ENCODE results near the gene SYNGR1.
"Not testable (repeated sequence)": the region's sequence is repeated elsewhere in the genome, so short reads cannot be mapped to it uniquely, and the experiment has no call there.

SYNGR1 gene

DNA sequence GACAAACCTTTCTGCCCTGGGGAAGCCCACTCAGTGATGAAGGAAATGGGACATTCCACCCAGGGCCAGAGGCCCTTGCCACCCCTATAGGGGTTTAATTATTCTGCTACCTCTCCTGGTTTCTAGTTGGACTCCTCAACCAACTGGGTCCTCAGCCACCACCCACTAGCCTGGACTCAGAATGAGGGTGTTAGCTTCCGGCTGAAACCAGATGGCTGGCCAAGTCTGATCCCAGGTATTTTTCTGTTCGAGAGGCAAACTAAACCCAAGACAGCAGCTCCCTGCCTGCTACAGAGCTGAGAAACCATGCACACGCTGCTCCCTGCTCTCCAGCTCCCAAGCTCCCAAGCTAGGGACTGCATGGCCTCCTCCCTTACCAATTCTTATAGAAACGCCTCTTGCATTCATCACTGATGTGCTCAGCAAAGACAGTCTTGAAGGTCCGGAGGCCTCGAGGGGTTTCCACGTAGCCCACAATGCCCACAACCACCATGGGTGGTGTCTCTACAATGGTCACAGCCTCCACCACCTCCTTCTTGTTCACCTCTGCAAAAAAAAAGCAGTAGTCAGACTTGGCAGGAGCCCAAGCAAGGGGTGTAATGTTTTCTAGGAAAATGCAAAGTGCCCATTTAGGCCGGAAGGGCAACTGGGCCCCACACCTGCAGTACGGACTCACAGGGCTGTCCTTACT is 32.6 kb upstream of the SYNGR1 start:
- DNase-seq: no peak

DNA sequence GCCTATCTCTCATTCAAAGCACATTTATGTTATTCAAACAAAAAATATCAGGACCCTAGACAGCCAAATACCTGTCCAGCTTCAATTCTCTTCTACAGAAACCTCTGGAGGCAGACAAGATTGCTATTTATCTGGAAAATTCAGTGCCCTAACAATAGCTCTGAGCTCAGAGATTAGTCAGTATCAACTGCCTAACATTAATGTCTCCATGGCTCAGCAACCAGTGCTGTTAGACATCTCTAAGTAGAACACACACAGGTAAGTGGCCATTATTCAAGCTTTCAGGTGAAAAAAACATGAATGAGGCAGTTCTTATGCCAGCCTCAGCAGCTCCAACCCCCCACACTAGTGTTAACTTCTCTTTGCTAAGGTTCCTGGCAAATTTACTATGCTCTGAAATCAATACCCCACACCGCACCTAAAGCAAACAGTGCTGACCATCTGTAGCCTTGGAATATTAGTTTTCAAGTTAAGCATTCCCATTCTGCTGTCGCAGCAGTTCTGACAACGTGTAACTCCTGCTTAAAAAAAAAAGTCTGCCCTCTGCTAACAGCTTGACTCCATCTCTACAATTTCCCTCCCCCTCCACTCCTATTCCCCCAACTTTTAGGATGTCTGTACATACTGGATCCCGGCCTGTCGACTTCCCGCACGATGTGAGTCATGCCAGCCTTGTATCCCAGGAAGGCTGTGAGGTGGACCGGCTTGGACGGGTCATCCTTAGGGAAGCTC is 31.9 kb upstream of the SYNGR1 start:
- DNase-seq: no peak

DNA sequence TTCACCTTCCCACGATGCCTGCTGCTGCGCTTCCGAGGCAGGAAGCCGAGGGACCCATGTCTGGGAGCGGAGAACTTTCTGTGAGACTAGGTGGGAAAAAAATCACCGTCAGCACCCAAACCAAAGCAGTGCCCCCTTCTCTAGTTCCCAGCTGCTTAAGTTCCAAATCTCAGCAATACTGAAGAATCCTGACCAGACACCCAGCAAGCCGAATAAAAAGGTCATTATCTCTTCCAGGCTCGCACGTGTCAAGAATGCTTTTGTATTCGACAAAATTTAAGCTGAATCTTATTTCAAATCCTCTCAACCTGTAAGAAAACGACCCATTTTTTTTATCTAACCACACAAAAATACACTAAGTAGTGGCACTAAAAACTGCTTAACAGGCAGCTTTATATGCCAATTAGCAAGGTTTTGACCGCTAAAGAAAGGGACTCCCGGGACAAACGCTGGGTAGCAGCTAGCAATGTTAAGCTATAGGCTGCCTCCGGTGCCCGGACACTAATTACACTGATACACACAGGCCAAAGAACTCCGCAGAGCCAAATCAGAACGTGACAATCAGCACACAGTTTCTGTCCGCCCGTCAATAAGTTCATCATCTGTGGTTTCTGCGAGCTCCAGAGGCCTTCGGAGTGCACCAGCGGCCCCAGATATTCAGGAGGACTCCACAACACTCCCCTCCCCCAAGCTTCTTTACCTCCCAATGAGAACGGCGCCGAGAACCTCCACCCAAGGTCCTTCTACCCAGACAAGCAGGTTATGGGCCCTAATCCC is 31.1 kb upstream of the SYNGR1 start:
- no peak for DNase-seq

DNA sequence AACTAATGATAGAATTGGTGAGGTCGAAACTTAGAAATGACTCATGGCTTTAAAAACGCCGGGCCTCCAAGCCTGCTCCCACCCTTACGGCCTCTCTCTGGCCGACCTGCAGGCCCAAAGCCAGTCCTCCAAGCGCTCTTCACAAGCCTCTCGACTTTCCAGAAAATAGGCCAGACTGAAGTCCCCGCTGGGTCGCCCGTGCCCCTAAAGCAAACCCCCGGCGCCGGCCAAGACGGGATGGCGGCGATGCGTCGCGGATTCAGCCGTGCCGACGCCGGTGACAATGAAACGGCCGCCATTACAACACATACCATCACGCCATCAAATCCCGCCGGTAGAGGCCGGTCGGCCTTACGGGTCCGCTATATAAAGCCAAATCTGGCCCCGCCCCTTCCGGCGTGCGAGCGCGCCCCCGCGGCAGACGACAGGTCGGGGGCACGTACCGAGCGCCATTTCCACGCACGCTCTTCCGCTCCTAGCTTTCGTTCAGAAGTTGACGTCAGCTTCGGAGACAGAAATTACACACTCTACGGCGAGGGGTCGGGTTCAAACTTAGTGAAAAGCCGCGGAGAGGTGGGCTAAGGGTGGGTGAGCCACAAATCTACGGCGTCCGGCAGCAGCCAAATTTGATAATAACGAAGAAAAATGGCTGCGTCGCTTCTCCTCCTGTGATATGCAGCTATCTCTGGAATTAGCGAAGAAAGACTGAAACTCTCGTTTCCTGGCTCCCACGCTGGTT is 30.3 kb upstream of the SYNGR1 start, which contains the start of gene RPL3:
RPL3 (minus strand) TSS at position 340 of the 739 bp plus-strand sequence; CDS start at position 314, 26 bp downstream.
- peak; percentile 97 for DNase-seq

DNA sequence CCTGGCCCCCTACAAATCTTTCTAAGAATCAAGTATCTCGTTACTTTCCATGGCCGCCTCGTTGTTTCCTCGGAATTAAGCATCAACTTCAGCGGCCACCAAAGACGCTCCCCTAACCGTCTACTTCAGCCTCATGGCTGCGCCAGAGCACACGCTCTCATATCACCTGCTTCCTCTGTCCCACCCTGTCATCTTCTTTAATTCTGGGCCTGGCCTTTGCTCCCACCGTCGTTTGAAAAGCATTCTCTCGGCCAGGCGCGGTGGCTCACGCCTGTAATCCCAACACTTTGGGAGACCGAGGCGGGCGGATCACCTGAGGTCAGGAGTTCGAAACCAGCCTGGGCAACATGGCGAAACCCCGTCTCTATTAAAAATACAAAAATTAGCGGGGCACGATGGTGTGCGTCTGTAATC is 29.2 kb upstream of the SYNGR1 start:
- DNase-seq: not testable (repeated sequence)

DNA sequence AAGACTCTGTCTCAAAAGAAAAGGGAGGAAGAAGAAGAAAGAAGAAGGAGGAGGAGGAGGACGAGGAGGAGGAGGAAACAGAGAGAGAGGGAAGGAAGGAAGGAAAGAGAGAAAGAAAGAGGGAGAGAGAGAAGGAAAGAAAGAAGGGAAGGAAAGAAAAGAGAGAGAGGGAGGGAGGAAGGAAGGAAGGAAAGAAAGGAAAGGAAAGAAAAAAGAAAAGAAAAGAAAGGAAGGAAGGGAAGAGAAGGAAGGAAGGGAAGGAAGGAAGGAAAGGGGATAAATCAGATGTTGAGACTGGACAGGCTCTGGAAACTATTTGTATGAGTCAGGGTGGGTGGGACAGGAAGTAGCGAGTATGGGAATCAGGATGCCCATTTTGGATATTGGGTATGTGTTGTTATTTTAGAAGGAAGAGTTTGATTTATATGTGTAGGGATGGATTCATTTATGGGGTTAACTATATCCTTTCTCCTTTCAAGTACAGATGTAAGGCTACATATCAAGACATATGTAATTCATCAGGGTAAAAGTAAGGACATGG is 24.3 kb upstream of the SYNGR1 start:
- no peak for DNase-seq

DNA sequence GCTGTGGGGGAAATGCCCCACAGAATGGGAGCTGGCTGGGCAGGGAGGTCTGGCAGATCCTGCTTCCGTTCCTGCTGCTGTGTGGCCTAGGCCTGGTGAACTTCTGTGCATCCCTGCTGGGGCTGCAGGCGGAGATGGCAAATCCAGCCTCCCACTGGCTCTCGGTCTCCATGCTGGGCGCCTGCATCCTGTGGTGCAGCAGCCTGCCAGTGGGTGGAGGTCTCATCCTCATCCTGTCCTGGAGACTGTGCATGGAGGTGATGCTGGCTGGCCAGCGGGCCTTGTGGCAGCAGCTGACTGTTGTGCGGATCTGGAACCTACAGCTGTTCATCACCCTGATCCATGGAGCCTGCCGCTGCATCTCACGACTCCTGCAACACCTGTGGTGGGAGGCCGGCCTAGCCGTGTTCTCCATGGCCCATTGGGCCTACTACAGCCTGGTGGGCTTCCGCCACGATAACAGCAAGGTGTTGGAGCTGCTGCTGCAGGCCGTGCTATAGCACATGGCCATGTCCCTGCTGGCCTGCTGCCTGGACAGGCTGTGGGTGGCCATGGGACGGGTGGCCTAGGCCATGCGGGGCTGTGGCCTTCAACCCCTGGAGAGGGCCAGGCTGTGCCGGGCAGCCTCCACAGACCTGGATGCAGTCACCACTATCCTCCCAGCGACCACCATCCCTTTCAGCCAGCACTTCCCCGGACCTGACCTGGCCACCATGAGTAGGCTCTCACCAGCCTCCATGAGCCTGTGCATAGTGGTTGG is 21.6 kb upstream of the SYNGR1 start:
- DNase-seq: no peak

DNA sequence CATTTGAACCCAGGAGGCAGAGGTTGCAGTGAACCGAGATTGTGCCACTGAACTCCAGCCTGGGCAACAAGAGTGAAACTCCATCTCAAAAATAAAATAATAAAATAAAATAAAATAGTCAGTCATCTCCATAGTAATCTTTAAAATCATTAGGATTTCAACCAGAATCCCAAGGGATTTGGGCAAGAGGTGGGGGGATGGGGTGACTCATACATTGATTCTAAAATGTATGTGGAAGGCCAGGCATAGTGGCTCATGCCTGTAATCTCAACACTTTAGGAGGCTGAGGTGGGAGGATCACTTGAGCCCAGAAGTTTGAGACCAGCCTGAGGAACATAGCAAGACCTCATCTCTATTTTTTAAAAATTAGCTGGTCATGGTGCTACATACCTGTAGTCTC is 19.2 kb upstream of the SYNGR1 start:
- not testable (repeated sequence) for DNase-seq

DNA sequence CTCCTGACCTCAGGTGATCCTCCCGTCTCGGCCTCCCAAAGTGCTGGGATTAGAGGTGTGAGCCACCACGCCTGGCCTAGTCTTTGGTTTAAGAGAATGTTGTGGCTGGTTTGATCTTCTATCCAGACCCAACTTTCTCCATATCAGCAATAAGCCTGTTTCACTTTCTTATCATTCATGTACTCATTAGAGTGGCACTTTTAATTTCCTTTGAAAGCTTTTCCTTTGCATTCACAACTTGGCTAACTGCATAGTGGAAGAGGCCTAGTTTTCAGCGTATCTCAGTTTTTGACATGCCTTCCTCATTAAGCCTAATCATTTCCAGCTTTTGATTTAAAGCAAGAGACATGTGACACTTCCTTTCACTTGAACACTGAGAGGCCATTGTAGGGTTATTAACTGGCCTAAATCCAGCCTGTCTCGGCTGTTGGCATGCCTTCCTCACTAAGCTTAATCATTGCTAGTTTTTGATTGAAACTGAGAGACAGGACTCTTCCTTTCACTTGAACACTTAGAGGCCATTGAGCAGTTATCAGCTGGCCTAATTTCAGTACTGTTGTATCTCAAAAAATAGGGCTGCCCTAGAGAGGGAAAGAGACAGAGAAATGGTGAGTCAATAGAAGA is 17.2 kb upstream of the SYNGR1 start:
- DNase-seq: no peak

DNA sequence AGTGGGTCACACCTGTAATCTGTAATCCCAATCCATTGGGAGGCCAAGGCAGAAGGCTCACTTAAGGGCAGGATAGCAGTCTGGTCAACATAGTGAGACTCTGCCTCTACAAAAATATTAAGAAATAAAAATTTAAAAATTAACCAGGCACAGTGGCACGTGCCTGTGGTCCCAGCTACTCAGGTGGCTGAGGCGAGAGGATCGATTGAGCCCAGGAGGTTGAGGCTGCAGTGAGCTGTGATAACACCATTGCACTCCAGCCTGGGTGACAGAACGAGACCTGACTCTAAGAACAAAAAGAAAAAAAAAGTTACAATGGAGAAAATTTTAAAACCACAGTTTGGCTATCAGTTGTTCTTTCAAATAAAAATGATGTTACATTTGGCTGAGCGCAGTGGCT is 13.4 kb upstream of the SYNGR1 start:
- DNase-seq: no peak

DNA sequence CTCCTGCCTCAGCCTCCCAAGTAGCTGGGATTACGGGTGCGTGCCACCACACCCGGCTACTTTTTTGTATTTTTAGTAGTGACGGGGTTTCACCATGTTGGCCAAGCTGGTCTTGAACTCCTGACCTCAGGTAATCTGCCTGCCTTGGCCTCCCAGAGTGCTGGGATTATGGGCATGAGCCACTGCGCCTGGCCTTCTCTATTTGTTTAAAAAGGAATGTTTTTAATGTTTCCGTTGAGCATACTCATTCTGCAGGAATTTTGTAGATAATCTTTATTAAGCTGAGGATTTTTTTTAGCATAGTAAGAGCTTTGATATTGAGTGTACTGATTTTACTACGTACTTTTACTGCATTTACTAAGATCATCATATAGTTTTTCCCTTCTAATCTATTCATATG is 10.0 kb upstream of the SYNGR1 start:
- DNase-seq: not testable (repeated sequence)

DNA sequence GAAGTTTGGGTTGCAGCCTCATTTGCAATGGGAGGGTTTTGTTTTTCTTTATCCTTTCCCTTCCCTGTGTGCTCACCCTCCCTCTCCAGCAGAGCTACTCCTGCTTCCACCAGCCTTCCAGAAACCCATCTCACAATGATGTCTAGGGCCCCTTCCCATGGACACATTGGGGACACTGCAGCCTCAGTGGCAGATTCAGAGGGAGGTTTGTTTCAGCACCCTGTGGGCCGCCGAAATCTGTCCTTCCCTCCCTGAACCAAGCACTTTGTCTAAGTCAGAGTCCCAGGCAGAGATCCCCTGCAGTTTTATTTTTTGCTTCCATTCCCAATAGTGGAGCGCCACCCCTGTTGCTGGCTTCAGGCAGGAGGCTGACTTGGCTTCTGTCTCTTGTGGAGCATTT is 8.6 kb upstream of the SYNGR1 start:
- no peak for DNase-seq

DNA sequence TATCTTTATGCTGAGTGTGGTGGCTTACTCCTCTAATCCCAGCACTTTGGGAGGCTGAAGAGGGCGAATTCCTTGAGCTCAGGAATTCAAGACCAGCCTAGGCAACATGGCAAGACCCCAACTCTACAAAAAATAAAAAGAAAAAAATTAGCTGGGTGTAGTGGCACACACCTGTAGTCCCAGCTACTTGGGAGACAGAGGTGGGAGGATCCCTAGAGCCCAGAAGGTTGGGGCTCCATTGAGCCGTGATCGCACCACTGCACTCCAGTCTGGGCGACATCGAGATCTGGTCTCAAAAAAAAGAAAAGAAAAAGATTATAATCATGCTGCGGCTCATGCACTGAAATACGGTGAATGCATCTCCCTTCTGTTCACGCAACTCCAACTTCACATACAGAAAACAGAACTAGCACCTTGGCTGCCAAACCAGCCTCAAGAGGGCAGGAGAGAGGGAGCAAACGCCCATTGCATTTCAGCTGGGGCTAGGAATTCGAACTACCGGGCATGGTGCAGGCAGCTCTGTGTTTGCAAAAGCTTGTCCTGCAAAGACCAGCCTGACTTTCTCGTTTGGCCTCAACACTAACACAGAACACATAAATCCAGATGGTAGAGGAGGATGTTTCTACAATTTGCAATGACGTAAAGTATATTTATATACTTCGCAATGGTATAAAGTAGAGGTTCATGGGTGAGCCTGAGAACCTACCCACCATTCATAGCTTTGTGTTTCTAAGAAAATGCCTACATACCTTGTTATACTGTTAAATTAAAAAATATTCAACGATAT is 6.3 kb upstream of the SYNGR1 start:
- peak; percentile 37 for DNase-seq

DNA sequence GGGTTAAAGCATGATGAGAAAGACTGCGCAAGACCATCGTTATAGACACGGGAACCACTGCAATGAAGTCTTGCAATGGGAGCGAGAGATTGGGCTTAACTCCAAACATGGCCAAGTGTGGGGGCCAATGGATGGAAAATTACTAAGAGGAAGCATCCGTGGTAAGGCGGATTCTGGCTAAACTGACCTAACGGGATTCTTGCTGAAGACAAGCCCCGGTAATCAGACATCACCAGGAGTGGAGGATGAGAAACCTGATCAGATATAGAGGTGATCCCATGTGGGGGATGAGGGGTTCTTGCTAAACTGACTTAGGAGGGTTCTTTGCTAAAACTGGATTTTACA is 5.8 kb upstream of the SYNGR1 start:
- no peak for DNase-seq

DNA sequence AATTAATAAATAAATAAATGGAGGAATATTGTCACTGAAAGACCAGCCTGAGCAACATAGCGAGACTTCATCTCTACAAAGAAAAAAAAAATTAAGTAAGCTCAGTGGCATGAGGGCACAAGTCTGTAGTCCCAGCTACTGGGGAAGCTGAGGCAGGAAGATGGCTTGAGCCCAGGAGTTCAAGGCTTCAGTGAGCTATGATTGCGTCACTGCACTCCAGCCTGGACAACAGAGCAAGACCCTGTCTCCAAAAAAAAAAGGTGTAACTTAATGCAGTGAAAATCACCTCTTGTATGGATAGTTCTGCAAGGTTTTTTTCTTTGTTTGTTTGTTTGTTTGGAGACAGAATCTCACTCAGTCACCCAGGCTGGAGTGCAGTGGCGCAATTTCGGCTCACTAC is 4.6 kb upstream of the SYNGR1 start:
- no peak for DNase-seq

DNA sequence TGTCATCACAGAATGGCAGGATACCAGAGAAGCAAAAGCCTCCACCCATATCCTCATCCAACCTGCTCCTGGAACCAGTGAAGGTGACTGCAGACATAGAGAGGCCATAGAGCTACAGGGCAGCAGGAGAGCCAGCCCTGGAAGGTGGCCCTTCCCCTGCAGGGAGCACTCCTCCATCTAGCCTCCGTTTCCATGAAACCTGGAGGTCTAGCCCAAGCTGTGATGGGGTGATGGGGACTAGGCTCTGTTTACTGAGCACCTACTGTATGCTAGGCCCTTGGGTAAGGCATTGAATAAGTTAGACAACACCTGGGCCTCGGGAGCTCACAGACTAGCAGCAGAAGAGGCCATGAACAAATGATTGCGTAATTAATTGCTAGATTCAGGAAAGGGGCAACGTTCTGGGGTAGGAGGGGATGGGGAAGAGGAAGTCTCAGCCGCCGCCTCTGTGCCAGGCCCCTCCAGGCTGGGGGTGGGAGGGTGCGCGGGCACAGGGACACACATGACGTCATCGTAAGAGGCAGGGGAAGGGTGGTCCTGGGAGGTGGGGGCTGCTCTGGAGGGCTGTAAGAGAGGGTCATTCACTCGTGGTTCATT is 784 bp upstream of the SYNGR1 start:
- DNase-seq: peak; percentile 35

DNA sequence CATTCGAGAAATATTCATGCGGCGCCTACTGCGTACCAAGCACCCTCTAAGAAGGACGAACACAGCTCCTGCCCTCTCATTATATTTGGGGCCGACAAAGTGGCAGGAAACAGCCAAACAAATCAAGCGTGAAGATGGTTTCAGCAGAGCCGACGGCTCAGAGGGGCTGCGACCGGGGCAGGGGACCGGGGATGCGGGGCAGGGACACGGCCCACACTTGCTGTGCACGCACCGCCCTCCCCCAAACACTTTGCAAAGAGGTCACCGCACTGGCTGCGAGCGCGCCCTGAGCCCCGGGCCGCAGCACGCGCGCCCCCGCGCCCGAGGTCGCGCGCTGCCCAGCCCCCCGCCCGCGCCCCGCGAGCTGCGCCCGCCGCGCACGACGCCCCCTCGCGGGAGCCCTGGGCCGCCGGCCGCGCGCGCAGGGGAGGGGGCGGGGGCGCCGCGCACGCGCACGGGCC is 255 bp upstream of the SYNGR1 start:
- DNase-seq: peak; percentile 59

DNA sequence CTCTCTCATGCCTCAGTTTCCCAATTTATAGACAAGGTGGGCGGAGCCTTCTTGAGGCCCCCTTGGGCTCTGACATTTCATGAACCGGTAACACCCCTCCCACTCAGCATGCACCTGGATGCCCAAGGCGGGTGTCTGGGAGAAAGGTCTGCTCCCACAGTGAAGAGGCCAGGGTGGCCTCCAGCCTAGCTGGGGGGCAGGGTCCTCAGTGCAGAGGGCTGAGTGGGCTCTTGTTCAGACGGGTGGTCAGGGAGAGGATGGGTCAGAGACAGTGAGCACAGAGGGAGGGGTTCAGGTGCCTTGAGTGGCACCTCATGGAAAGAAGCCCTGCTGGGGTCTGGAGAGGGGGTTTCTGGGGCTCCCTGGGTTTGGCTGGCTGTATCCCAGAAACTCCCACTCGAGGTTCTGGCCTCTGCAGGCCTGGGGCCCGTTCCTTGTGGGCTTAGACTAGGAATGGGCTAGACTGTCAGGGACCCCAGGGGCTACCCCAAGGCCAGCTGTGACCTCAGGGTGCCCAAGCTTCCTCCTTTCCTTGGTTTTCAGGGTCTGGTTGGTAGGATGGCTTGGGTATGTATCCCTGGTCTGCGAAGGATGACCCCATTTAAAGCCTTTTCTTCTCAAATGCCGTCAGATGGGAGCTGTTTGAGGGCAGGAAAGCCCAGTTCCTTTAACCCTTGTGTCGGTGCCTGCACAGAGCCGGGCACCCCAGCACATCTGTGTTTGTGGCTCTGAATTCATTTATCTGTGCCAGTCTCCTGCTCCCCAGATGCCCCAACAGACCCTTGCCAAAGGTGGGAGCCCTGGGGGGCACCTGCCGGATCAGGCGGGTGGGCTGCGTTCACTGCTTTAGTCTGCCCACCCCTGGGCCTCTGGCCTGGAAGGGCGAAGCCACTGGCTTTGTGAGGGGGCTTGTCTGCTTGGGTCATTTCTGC is 1.2 kb downstream of the SYNGR1 start:
- no peak for DNase-seq

DNA sequence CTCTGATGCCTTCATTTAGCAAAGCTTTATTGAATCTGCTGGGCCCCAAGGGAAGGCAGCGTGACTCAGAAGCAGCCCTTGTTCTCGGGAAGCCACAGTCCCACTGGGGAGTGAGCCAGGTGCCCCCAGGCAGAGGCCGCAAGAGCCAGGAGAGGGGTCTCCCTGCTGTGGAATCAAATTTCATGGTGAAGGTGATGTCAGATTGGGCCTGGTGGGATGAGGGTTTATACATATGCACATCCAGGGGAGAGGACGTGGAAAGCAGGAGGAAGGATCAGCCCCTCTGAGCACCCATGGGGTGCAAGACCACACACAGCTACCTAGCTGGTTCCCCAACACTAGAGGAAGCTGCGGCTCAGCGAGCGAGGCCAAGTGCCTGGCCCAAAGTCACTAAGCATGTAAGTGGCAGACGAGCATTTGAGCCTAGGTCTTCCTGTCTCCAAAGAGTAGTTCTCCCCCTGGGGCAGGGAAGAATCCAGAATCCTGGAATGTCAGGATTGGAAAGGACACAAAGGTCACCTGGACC is 2.0 kb downstream of the SYNGR1 start:
- peak; percentile 46 for DNase-seq

Data from NCI-H1436 (cell line).